Measurements from ENCODE around the gene ZNF236.

The ZNF236 gene

DNA sequence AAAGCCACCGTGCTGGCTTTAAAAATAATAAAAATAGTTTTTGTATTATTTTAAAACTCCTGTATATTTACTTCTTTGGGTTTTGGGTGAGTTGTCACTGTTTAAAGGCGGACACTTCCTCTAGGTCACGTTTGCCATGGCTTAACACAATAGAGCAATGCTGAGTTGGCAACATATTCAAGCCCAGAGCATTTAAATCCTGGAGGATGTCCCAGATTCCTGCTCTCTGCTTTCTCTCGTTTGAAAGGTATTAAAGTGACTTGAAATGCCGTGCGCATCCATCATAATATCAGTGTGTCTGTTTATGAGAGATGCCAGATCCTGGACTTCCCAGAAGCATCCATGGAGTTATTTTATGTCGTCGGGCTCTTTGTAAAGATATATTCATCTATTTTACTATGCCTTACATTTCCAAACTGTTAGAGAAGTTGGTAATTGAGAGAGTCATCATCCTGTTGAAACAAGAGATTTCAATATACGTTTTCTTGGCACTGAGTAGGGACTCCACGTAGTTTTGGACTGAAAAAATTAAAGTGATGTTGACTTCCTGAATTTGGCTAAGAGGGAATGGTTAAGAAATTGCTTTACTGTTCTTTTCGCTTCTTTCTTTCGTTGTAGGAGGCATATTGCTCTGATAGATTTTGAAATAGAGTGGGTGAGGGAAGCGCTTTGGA is 150.6 kb downstream of the ZNF236 start:
- no peak for DNase-seq (ENCODE audit: low spot score)
- H3K4me3 ChIP-seq, result no peak overlapping the region
- no peak overlapping the region for H3K27ac ChIP-seq
- TF ChIP-seq, protein P1, sequence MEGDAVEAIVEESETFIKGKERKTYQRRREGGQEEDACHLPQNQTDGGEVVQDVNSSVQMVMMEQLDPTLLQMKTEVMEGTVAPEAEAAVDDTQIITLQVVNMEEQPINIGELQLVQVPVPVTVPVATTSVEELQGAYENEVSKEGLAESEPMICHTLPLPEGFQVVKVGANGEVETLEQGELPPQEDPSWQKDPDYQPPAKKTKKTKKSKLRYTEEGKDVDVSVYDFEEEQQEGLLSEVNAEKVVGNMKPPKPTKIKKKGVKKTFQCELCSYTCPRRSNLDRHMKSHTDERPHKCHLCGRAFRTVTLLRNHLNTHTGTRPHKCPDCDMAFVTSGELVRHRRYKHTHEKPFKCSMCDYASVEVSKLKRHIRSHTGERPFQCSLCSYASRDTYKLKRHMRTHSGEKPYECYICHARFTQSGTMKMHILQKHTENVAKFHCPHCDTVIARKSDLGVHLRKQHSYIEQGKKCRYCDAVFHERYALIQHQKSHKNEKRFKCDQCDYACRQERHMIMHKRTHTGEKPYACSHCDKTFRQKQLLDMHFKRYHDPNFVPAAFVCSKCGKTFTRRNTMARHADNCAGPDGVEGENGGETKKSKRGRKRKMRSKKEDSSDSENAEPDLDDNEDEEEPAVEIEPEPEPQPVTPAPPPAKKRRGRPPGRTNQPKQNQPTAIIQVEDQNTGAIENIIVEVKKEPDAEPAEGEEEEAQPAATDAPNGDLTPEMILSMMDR (IDR thresholded peaks at IDR 0.05), result no peak

GRCh38 chr18:76973520-76974266 is 151.3 kb downstream of the ZNF236 start:
- H3K4me3 ChIP-seq, result no peak overlapping the region
- peak; percentile 40 for DNase-seq (ENCODE audit: low spot score)
- H3K27ac ChIP-seq, result no peak overlapping the region
- TF ChIP-seq, protein P1 (IDR thresholded peaks at IDR 0.05), result no peak

GRCh38 chr18:76974386-76974785 is 152.0 kb downstream of the ZNF236 start:
- TF ChIP-seq, protein P1 (IDR thresholded peaks at IDR 0.05), result no peak
- H3K27ac ChIP-seq, result no peak overlapping the region
- H3K4me3 ChIP-seq, result no peak overlapping the region
- DNase-seq (ENCODE audit: low spot score), result no peak

DNA sequence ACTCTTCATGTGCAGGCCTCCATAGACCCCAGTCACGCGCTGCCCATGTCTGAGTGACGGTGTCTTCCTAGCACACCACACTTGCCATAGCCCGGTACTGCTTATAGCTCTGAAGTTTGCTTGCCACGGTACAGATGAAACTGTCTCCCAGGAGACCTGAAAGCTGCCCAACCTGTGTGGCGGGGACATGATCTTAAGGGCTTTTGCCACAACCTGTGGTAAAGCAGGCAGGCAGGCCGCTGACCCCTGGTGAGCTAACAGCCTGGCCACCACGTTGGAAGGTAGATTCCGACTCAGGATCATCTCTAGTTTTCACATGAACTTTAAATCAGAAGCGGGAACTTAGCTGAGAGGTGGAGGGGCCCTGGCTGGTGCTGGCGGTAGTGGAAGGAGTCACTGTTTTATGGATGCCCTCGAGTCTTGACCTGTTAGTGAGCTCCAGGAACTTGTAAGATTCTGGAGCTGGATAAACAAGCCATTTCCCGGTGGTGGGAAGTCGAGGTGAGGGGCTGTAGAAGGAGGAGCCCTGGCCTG is 153.3 kb downstream of the ZNF236 start:
- Histone ChIP-seq H3K4me3 (no peak overlapping the region), H3K27ac (no peak overlapping the region)
- TF ChIP-seq, protein P1 (IDR thresholded peaks at IDR 0.05), result no peak
- peak; percentile 49 for DNase-seq (ENCODE audit: low spot score)

GRCh38 chr18:76977108-76977621 is 154.8 kb downstream of the ZNF236 start:
- TF ChIP-seq, protein P1 (IDR thresholded peaks at IDR 0.05), result no peak
- H3K4me3 ChIP-seq, result no peak overlapping the region
- peak; percentile 61 for DNase-seq (ENCODE audit: low spot score)
- no peak overlapping the region for H3K27ac ChIP-seq

DNA sequence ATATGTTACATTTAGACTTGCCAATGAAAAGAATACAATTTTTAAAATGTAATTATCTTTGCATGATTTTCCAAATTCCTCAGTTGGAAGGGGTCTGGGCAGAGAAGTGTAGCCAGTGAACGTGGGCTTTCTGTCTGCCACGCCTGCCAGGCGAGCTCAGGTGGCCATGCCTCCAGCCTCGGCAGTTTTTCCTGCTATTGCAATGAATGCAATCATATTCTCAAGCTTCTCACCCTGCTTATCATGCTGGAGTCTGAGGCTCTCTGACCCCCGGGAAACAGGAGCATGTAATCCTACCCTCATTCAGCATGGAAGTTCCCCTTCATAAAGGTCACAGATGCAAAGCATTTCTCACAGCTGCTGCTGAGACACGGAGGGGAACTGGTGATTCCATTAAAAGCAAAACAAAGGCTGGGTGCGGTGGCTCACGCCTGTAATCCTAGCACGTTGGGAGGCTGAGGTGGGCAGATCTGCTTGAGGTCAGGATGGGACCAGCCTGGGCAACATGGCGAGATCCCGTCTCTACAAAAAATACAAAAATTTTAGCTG is 155.4 kb downstream of the ZNF236 start:
- TF ChIP-seq, protein P1 (IDR thresholded peaks at IDR 0.05), result no peak
- Histone ChIP-seq H3K4me3 (no peak overlapping the region), H3K27ac (no peak overlapping the region)
- DNase-seq (ENCODE audit: low spot score), result peak; percentile 50

All from coronary artery (tissue), 2 donors.